ENCODE measurements around the gene ATP5MK.
"Not testable (repeated sequence)": the region's sequence is repeated elsewhere in the genome, so short reads cannot be mapped to it uniquely, and the experiment has no call there.

Gene ATP5MK, protein sequence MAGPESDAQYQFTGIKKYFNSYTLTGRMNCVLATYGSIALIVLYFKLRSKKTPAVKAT

DNA sequence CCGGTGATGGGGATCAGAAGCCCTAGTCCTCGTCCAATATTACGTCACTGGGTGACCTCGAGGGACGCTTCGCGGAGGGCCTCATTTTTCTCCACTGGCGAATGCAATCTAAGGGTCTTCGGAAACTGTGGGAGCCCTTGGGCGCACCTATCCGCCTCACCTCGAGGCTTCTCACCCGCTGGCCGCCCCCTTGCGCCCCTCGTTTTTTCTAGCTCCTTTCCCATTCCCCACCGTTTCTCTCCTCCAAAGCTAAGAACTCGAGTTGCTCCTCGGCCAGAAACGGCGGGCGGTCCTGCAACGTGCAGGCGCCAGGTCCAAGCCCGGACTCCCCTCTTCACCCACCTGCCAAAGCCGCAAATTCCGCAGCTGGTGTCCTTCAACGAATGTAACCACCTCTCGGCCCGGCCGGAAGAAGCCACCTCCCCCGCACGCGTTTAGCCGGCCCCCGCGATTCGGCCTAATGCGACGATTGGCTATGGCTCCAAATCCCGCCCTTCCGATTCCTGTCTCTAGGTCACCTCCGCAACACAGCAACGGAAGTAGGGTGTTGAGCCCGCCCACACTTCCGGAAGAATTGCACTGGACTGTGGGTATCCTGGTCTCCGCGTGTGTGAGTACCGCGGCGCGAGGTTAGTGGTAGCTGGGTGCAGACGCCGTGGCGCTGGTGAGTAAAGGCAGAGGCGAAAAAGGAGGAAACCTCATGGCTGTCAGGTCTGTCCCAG, at the start of gene ATP5MK, which contains the start of gene PDCD11:
TSS of gene ATP5MK (minus strand) at position 409 of the 722 bp plus-strand sequence. CDS start 4,018 bp downstream, outside the sequence.
TSS of gene PDCD11 (plus strand) at position 560 of the 722 bp plus-strand sequence. CDS start 1,801 bp downstream, outside the sequence.
- DNase-seq (ENCODE audit: low read depth in 2 of 2), result peak; percentile 89

DNA sequence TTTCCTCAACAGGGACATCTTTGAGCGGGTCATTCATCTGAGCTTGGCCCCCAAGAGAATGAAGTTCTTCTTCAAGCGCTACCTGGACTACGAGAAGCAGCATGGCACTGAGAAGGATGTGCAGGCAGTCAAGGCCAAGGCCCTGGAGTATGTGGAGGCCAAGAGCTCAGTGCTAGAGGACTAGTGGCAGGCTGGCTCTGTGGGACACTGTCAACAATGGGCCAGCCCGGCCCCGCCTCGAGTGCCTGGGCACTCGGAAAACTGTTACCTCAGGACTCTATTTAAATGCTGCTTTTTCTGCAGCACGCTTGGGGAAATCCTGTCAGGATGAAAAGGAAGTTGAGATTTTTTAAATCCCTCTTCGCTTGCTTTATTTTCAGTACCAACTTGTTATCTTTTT, 49.1 kb upstream of the ATP5MK start:
- DNase-seq (ENCODE audit: low read depth in 2 of 2), result no peak

DNA sequence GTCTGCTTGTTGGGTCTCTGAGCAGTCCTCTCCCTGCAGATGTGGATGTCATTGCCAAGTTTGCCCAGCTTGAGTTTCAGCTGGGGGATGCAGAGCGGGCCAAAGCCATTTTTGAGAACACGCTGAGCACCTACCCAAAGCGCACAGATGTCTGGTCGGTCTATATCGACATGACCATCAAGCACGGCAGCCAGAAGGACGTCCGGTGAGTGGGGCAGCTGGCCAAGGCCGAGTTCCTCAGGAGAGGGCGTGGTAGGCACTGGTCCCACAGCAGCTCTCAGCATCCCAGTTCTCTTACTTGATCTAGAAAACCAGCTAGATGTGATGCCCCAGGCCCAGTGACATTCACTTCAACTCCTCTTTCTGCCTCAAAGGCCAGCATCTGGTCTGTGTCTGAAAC, 48.2 kb upstream of the ATP5MK start:
- DNase-seq (ENCODE audit: low read depth in 2 of 2), result no peak

DNA sequence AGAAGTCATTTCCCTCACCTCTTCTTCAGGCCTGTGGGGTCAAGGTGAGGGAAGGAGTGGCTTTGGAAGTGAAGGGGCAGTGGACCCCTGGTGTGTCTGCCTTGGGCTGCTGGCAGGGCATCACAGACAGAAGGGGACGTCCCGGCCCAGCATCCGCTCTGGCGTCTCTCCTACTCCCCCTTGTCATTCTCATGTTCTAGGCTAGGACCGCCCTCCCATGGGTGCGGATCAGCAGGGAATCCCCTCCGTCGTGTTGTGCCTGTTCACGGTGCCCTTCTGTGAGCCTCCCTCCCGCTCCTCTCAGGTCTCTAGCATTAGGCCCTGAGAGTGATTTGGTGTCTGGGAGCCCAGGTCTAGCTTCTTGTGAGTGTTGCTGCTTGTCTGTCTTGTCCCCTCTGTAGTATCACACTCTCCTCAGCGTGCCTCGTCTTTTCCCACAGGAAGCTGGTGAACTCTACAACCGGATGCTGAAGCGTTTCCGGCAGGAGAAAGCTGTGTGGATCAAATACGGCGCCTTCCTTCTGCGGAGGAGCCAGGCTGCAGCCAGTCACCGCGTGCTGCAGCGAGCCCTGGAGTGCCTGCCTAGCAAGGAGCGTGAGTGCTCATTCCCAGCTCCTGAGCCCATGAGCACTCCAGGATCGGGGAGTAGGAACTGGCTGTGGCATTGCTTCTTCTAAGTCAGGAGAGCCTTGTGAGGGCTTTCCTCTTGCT, 47.4 kb upstream of the ATP5MK start:
- DNase-seq (ENCODE audit: low read depth in 2 of 2), result no peak

DNA sequence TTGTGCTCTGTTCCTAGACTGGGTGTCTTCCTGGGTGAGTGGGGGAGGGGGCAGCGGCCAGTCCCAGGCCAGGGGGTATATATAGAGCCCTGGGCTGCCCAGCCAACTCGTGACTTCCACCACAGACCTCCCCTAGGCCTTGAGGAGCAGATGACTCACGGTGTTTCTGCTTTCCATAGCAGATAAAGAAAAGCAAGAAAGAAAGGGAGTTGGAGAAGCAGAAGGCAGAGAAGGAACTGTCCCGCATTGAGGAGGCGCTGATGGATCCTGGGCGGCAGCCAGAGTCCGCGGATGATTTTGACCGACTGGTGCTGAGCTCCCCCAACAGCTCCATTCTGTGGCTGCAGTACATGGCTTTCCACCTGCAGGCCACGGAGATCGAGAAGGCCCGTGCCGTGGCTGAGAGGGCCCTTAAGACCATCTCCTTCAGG, 45.8 kb upstream of the ATP5MK start:
- DNase-seq (ENCODE audit: low read depth in 2 of 2), result no peak

DNA sequence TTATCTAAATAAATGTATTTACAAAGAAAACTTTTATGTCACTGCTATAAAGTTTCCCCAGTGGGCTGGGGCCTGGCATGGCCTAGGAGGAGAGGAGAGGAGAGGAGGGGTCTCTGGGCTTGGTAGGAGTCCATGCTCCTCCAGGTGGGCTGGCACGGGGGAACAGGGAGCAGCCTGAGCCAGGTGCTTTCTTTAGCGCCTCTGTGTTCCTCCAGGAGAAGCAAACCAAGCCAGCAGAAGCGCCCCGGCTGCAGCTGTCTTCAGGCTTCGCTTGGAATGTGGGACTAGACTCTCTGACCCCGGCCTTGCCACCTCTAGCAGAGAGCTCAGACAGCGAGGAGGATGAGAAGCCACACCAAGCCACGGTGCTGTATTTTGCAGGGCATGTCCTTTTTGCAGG, 45.3 kb upstream of the ATP5MK start:
- DNase-seq (ENCODE audit: low read depth in 2 of 2), result no peak

DNA sequence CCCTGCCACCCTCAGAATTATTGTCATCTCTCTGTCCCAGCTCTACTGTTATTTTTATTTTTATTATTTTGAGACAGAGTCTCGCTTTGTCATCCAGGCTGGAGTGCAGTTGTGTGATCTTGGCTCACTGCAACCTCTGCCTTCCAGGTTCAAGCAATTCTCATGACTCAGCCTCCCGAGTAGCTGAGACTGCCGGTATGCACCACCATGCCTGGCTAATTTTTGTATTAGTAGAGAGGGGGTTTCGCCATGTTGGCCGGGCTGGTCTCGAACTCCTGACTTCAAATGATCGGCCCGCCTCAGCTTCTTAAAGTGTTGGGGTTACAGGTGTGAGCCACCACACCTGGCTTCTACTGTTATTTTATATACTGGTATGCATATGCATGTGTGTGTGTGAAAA, 44.9 kb upstream of the ATP5MK start:
- no peak for DNase-seq (ENCODE audit: low read depth in 2 of 2)

DNA sequence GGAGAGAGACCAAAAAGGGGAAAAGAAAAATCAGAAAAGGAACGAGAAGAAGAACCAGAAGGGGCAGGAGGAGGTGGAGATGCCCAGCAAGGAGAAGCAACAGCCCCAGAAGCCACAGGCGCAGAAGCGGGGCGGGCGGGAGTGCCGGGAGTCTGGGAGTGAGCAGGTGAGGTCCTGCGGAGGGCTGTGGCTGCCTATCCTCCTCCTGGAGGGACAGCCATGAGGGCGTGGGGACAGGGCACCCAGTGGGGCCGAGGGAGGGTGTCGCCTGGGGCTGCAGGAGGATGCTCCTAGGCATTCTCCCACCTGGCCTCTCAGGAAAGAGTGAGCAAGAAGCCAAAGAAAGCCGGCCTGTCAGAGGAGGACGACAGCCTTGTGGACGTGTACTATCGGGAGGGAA, 44.1 kb upstream of the ATP5MK start:
- DNase-seq (ENCODE audit: low read depth in 2 of 2), result no peak

DNA sequence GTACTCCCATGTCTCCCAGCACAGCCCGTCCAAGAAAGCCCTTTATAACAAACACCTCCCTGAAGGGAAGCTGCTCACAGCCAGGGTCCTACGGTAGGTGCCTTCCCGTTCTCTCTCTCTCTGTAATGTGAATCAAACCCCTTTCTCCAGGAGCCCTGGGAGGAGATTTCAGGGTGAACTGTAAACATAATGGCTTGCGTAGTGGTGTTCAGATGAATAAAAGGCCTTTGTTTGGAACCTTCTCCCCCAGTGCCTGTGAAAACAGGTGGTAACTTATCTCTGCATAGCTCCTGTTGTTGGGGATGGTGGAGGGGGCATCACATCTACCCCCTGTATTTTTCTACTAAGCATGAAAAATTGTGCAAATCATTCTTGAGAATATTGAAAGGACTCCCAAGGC, 43.5 kb upstream of the ATP5MK start:
- no peak for DNase-seq (ENCODE audit: low read depth in 2 of 2)

DNA sequence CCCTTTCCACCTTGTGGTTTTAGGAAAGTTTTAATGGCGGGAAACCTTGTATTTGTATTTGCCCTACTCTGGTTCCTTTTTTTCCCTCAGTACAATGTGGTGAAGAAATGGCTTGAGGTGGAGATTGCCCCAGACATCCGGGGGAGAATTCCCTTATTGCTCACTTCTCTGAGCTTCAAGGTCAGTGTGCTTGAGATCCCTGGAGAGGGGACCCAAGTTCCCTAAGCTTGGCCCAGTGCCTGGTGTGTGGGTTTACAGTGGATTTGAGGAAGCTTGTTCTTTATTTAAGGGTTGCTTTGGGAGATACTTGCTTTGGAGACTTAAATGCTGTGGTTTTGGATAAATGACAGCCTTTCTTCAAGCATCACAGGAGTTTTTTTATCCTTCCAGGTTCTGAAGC, 37.6 kb upstream of the ATP5MK start:
- no peak for DNase-seq (ENCODE audit: low read depth in 2 of 2)

DNA sequence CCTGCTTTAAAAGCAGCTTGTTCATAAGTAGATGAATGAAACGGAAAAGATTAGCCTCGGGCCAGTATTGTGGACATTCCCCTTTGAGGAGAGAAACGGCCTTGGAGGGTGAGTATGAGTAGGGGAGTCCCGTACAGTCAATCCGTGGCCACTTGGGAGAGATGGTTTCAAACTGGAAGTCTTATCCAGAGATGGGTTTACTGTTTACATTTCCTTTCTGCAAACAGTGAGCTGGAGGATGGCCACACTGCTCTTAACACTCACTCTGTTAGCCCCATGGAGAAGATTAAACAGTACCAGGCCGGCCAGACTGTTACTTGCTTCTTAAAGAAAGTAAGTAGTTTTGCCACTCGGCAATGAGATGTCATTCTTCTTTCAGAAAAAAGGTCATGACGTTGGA, 35.6 kb upstream of the ATP5MK start:
- no peak for DNase-seq (ENCODE audit: low read depth in 2 of 2)

DNA sequence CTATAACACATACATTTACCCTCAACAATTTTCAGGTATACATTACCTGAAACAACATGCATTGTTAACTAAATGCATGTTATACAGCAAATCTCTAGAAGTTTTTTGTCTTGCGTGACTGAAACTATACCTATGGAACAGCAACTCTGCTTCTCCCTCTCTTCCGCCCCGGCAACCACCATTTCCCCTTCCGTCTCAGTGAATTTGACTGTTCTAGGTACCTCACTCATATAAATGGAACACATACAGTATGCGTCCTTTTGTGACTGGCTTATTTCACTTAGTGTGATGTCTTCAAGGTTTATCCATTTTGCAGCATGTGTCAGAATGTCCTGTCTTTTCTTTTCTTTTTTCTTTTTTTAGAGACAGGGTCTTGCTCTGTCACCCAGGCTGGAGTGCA, 33.4 kb upstream of the ATP5MK start:
- no peak for DNase-seq (ENCODE audit: low read depth in 2 of 2)

DNA sequence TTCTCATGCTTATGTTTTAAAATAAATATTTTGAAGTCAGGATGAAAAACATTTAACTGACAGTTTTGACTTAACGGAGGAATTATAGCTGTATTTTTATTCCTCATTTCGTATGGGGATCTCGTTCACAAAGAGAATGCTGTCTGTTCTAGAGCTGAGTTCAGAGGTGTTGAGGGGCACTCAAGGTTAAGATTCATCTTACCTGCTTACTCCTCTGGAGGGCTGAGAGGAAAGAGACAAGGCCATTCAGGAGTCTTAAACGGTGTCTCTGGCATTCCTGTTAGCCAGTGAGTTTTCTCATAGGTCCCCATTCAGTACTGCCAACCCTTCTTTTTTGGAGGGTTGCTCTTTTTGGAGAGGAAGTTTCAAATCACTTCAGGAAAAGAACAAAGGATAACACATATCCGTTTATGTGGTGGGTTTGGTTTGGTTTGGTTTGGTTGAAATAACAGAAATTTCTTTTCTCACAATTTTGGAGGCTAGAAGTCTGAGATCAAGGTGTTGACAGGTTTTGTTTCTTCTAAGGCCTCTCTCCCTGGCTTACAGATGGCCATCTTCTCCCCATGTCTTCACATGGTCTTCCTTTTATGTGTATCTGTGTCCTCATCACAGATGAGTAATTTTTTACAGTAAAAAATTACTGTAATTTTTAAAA, 32.8 kb upstream of the ATP5MK start:
- no peak for DNase-seq (ENCODE audit: low read depth in 2 of 2)

DNA sequence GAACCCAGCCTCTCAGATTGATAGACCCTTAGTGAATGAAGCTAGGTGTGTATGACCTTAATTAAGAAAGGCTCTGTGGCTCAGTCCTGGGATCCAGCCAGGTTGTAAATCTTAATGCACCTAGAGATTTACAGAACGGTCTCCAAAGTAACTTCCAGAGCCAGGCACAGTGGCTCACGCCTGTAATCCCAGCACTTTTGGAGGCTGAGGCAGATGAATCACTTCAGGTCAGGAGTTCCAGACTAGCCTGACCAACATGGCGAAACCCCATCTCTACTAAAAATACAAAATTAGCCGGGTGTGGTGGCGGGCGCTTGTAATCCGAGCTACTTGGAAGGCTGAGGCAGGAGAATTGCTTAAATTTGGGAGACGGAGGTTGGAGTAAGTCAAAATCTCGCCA, 31.6 kb upstream of the ATP5MK start:
- DNase-seq (ENCODE audit: low read depth in 2 of 2), result no peak

DNA sequence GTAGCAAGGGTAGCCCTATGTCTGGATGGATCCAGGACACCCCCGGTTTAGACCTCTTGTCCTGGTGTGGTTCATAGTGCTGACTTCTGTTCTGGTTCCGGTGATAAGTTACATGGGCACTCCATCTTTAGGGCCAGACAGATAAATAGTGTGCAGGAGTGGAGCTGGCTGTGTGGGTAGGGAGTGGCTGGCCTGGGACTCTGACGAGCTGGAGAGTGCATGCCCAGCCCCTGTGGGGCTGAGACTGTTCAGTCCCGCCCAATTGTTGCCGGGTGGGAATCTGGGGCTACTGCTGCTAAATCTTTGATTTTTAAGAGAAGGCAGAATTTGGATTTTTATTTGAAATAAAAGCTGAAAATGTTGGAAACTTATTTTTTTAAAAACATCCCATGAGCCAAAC, 27.5 kb upstream of the ATP5MK start:
- DNase-seq (ENCODE audit: low read depth in 2 of 2), result no peak

DNA sequence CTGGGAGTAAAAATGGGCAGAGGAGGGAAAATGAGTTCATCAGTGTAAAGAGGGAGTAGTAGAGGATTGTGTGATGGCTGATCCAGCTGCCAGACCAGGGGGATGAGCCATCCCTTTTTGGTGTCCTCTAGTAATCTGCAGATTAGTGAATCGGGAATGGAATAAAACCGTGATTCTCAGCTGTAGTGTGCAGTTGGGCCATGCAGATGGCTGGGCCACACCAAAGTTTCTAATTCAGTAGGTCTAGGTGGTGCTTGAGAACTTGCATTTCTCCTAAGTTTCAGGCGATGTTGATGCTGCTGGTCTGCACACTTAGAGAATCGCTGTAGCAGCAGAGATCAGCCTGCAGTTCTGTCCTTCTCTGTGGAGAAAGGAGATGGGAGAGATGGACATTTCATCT, 22.8 kb upstream of the ATP5MK start:
- DNase-seq (ENCODE audit: low read depth in 2 of 2), result no peak

DNA sequence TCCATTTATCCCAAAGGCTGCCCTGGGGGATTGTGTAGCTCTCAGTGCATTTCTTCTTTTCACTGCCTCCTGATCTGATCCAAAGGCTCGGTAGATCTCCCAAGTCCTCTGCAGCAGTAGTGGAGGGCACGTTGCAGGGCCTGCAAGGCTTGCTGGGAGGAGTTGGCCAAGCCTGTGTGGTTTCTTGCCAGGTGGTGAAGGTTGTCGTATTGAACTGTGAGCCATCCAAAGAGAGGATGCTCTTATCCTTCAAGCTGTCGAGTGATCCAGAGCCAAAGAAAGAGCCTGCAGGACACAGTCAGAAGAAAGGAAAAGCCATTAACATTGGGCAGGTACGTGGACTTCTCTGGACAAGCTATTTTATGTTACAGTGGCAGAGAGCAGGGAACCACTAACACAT, 21.3 kb upstream of the ATP5MK start:
- DNase-seq (ENCODE audit: low read depth in 2 of 2), result no peak

DNA sequence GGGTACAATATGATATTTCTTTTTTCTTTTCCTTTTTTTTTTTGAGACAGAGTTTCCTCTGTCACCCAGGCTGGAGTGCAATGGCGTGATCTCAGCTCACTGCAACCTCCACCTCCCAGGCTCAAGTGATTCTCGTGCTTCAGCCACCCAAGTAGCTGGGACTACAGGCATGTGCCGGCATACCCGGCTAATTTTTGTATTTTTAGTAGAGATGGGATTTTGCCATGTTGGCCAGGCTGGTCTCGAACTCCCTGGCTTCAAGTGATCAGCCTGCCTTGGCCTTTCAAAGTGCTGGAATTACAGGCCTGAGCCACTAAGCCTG, 20.8 kb upstream of the ATP5MK start:
- DNase-seq (ENCODE audit: low read depth in 2 of 2), result not testable (repeated sequence)

DNA sequence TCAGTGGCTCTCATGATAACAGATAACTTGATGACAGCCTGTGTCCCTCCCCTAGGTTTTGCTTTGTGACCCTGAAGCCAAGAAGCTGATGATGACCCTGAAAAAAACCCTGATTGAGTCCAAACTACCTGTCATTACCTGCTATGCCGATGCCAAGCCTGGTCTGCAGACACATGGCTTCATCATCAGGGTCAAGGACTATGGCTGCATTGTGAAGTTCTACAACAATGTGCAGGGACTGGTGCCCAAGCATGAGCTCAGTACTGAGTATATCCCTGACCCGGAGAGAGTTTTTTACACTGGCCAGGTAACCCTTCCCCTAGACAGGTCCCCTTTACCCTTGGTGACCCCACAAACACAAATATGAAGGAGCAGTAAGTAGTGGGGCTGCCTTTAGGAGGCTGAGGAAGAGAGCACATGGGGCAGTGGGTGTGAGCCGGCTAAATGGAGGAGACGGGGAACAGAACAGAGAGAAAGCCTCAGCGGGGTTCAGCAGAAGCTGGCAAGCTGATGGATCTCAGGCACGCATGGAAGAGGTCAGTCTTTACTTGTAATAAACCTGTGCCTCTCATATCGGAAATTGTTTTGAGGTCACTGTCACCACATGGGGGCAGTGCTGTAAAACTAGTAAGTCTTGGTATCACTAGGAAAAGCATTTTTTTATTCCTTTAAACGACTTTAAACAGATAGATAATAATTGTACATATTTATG, 20.3 kb upstream of the ATP5MK start:
- DNase-seq (ENCODE audit: low read depth in 2 of 2), result peak in 1 of 2 donors; percentile 47

DNA sequence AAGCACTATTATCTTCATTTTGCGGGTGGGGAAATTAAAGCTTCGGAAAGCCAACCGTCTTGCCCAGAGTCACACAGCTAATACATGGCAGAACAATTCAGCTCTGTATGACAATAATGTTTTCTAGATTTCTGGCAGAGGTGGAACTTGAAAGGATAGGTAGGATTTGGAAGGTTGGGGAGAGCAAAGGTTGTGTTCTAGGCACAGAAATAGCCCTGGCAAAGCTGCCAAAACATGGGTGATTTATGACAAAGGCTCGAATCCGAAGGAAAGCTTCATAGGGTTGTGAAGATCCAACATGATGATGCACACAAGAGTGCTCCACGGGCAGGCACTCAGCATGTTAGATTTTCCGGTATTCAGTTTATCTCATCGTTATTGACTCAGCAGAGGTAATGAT, 19.3 kb upstream of the ATP5MK start:
- DNase-seq (ENCODE audit: low read depth in 2 of 2), result no peak

DNA sequence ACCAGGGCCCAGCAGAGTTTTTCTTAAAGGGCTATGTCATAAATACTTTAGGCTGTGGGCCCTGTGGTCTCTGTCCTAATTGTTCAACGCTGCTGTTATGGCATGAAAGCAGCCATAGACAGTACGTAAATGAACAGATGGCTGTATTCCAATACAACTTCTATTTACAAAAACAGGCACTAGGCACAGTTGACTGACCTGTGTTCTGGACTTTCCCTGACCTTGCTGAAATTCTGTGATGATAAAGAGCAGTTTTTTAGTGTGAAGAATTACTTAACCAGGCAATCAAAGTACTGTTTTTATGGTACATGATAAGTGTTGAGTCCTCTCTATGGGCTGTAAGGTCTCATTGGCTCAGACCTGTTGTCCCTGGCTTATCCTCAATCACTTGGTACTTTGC, 17.3 kb upstream of the ATP5MK start:
- DNase-seq (ENCODE audit: low read depth in 2 of 2), result no peak

DNA sequence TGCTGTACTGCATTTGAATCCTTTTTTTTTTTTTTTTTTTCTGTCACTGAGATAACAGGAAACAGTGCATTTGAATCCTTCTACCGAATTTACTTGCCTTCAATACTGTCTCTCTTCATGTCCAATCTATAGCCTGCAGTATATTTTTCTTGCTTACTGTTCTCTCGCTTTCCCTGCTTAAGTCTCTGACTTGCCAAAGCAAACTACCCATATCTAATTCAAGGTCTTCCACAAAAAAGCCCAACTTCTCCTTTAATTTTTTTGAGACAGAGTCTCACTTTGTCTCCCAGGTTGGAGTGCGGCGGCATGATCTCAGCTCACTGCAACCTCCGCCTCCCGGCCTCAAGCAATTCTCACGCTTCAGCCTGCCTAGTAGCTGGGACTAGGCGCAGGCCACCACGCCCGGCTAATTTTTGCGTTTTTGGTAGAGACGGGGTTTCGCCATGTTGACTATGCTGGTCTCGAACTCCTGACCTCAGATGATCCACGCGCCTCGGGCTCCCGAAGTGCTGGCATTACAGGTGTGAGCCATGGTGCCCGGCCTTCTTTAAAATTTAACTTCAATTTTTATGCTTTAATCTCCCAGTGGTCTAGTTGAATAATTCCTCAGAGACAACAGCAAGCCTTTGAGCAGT, 1.0 kb upstream of the ATP5MK start:
- no peak for DNase-seq (ENCODE audit: low read depth in 2 of 2)
